IMR-90 (cell line): Measurements from ENCODE around the gene SLC9A6. TPM values are rescaled to one million over a fixed set of nuclear protein-coding genes. Genes with fewer than 3 reads are reported as not detected.

Experiments used
- ATAC-seq: fragments of 200-7000 bp; cut with Tn5 transposase; 2 replicates; pipeline ENCODE4 v1.9.1; 2020; ENCODE audit warnings: low read depth, mild to moderate bottlenecking, moderate library complexity
- BruUV-seq: library from RNA; stranded (reverse); fragments of 400-500 nt; replicated peaks from 2 replicates; lab custom pipeline; 2021; lab: Mats Ljungman, UMichigan
- CTCF ChIA-PET: fragments of 300-600 bp; formaldehyde crosslinking; extraction: SDS; loops from one replicate; lab custom pipeline; 2021; ENCODE audit warnings: antibody characterized with exemption; lab: Yijun Ruan, JAX
- POLR2A ChIA-PET: fragments of 300-600 bp; sonication (Branson Sonifier 250); formaldehyde crosslinking; loops from one replicate; lab custom pipeline; 2022; ENCODE audit warnings: antibody characterized with exemption; ENCODE audit not compliant: unreplicated experiment; lab: Charles Lee
- DNase-seq: peaks from one replicate; pipeline ENCODE4 v3.0.0; 2013
- H2AFZ ChIP-seq: replicated peaks from 2 replicates; pipeline ENCODE3; 2013; ENCODE audit warnings: low read length, mild to moderate bottlenecking; ENCODE audit not compliant: poor library complexity
- H2AK5ac ChIP-seq: 2 replicates; pipeline ENCODE4 v1.6.1; 2013; ENCODE audit warnings: low read depth, low read length, inconsistent platforms
- H2AK9ac ChIP-seq: replicated peaks from 2 replicates; pipeline ENCODE3; 2013; ENCODE audit warnings: mild to moderate bottlenecking, low read depth, low read length, moderate library complexity; ENCODE audit not compliant: poor library complexity
- H2BK120ac ChIP-seq: 2 replicates; pipeline ENCODE4 v1.6.1; 2013; ENCODE audit warnings: low read depth, low read length, inconsistent platforms
- H2BK15ac ChIP-seq: 3 replicates; pipeline ENCODE4 v1.6.1; 2013; ENCODE audit warnings: low read depth, low read length, inconsistent platforms
- H2BK20ac ChIP-seq: 2 replicates; pipeline ENCODE4 v1.6.1; 2013; ENCODE audit warnings: low read depth, mild to moderate bottlenecking, inconsistent platforms, low read length, moderate library complexity
- H2BK5ac ChIP-seq: 2 replicates; pipeline ENCODE4 v1.6.1; 2013; ENCODE audit warnings: mild to moderate bottlenecking, low read depth, low read length, inconsistent platforms; ENCODE audit not compliant: poor library complexity, severe bottlenecking
- H3K14ac ChIP-seq: replicated peaks from 2 replicates; pipeline ENCODE4 v1.6.1; 2013; ENCODE audit warnings: low read depth, low read length, inconsistent platforms
- H3K18ac ChIP-seq: 2 replicates; pipeline ENCODE4 v1.6.1; 2013; ENCODE audit warnings: low read depth, low read length, control low read depth
- H3K23ac ChIP-seq: 2 replicates; pipeline ENCODE4 v1.6.1; 2013; ENCODE audit warnings: low read depth, low read length, inconsistent platforms
- H3K27ac ChIP-seq: 2 replicates; pipeline ENCODE4 v1.5.1; 2013; ENCODE audit warnings: mild to moderate bottlenecking, control low read depth, low read length; ENCODE audit not compliant: insufficient read depth
- H3K27me3 ChIP-seq: 2 replicates; pipeline ENCODE4 v1.6.1; 2013; ENCODE audit warnings: low read length; ENCODE audit not compliant: control insufficient read depth, insufficient read depth
- H3K36me3 ChIP-seq: 2 replicates; pipeline ENCODE4 v1.6.1; 2013; ENCODE audit warnings: low read length, mixed read lengths; ENCODE audit not compliant: control insufficient read depth, insufficient read depth
- H3K4ac ChIP-seq: 2 replicates; pipeline ENCODE4 v1.6.1; 2013; ENCODE audit warnings: low read depth, low read length, inconsistent platforms
- H3K4me1 ChIP-seq: 2 replicates; pipeline ENCODE4 v1.6.1; 2013; ENCODE audit warnings: low read length, mixed read lengths; ENCODE audit not compliant: control insufficient read depth, insufficient read depth
- H3K4me2 ChIP-seq: 2 replicates; pipeline ENCODE4 v1.6.1; 2013; ENCODE audit warnings: low read depth, mild to moderate bottlenecking, control low read depth, low read length, moderate library complexity
- H3K4me3 ChIP-seq: 2 replicates; pipeline ENCODE4 v1.5.1; 2013; ENCODE audit warnings: low read depth, mild to moderate bottlenecking, control low read depth, low read length, moderate library complexity; ENCODE audit not compliant: insufficient read depth
- H3K56ac ChIP-seq: 2 replicates; pipeline ENCODE4 v1.6.1; 2013; ENCODE audit warnings: low read length, inconsistent platforms; ENCODE audit not compliant: insufficient read depth; ENCODE audit errors: extremely low read depth
- H3K79me1 ChIP-seq, 2 experiments: 2 replicates each; pipeline ENCODE4 v1.6.1; 2013; ENCODE audit warnings: low read length in 2 of 2, inconsistent platforms in 1 of 2, low read depth in 1 of 2
- H3K9ac ChIP-seq: 2 replicates; pipeline ENCODE4 v1.6.1; 2013; ENCODE audit warnings: low read depth, low read length, control low read depth
- H3K9me1 ChIP-seq: 2 replicates; pipeline ENCODE4 v1.6.1; 2013; ENCODE audit warnings: low read length, inconsistent platforms; ENCODE audit not compliant: insufficient read depth
- H3K9me3 ChIP-seq: 2 replicates; pipeline ENCODE4 v1.6.1; 2013; ENCODE audit warnings: low read length; ENCODE audit not compliant: control insufficient read depth, insufficient read depth
- H4K20me1 ChIP-seq: 2 replicates; pipeline ENCODE4 v1.6.1; 2013; ENCODE audit warnings: low read length, inconsistent platforms; ENCODE audit not compliant: insufficient read depth
- H4K5ac ChIP-seq: 2 replicates; pipeline ENCODE4 v1.6.1; 2013; ENCODE audit warnings: mild to moderate bottlenecking, low read depth, low read length, control low read depth
- H4K8ac ChIP-seq, 2 experiments: 2 replicates each; pipeline ENCODE4 v1.6.1; 2013; ENCODE audit warnings: low read depth in 2 of 2, low read length in 2 of 2, control low read depth in 1 of 2, inconsistent platforms in 1 of 2
- H4K91ac ChIP-seq: 2 replicates; pipeline ENCODE4 v1.6.1; 2013; ENCODE audit warnings: low read depth, low read length, inconsistent platforms; ENCODE audit not compliant: insufficient read depth
- BHLHE40 ChIP-seq: fragments of 150-350 bp; IDR thresholded peaks from 2 replicates; pipeline ENCODE4 v1.6.1; 2016; ENCODE audit warnings: mild to moderate bottlenecking, low read depth, low read length
- CEBPB ChIP-seq: IDR thresholded peaks from 2 replicates; pipeline ENCODE4 v1.6.1; 2012; ENCODE audit warnings: low read depth, low read length, improper control_type of control experiment
- CHD1 ChIP-seq: IDR thresholded peaks from 2 replicates; pipeline ENCODE4 v1.6.1; 2012; ENCODE audit warnings: low read depth, low read length, improper control_type of control experiment
- FOS ChIP-seq: fragments of 150-350 bp; IDR thresholded peaks from 2 replicates; pipeline ENCODE4 v1.6.1; 2016; ENCODE audit warnings: low read depth, low read length
- MAZ ChIP-seq: IDR thresholded peaks from 2 replicates; pipeline ENCODE4 v1.6.1; 2012; ENCODE audit warnings: low read depth, mild to moderate bottlenecking, low read length, improper control_type of control experiment, moderate library complexity, borderline replicate concordance
- MXI1 ChIP-seq: IDR thresholded peaks from 2 replicates; pipeline ENCODE4 v1.6.1; 2012; ENCODE audit warnings: low read depth, mild to moderate bottlenecking, low read length, moderate library complexity, borderline replicate concordance
- NFE2L2 ChIP-seq: fragments of 150-350 bp; IDR thresholded peaks from 2 replicates; pipeline ENCODE4 v1.6.1; 2016; ENCODE audit warnings: low read depth, mild to moderate bottlenecking, low read length
- RAD21 ChIP-seq: IDR thresholded peaks from 2 replicates; pipeline ENCODE4 v1.6.1; 2012; ENCODE audit warnings: low read length, improper control_type of control experiment
- RCOR1 ChIP-seq: IDR thresholded peaks from 2 replicates; pipeline ENCODE4 v1.6.1; 2012; ENCODE audit warnings: mild to moderate bottlenecking, low read length, improper control_type of control experiment; ENCODE audit not compliant: insufficient replicate concordance
- RFX5 ChIP-seq: IDR thresholded peaks from 2 replicates; pipeline ENCODE4 v1.8.0; 2012; ENCODE audit warnings: low read depth, mild to moderate bottlenecking, low read length, moderate library complexity
- SMC3 ChIP-seq: fragments of 150-350 bp; IDR thresholded peaks from 2 replicates; pipeline ENCODE4 v1.6.1; 2016; ENCODE audit warnings: low read depth, mild to moderate bottlenecking, antibody characterized with exemption, low read length, moderate library complexity
- USF2 ChIP-seq: fragments of 150-350 bp; IDR thresholded peaks from 2 replicates; pipeline ENCODE4 v1.6.1; 2017; ENCODE audit warnings: mild to moderate bottlenecking, antibody characterized with exemption, low read length, low read depth
- WGBS, 2 experiments: methylation state at CpG; one replicate each; pipeline versions ENCODE4 v1.1.5 to v1.1.7; 2013; ENCODE audit warnings: missing lambda C conversion rate in 2 of 2; ENCODE audit not compliant: insufficient read length in 1 of 2; ENCODE audit errors: extremely low coverage in 2 of 2; 5-methylcytosine and 5-hydroxymethylcytosine counted together
- dilution Hi-C: fragments of 300-500 bp; cut with HindIII; formaldehyde crosslinking; loops from one replicate; pipeline ENCODE4 v1.14.3; 2018; ENCODE audit warnings: low sequenced_read_pairs; ENCODE audit not compliant: unreplicated experiment
- in situ Hi-C: fragments of 300-500 bp; cut with MboI; formaldehyde crosslinking; loops from 3 replicates; pipeline ENCODE4 v1.14.3; 2019; ENCODE audit warnings: low sequenced_read_pairs, inconsistent platforms, mixed read lengths
- intact Hi-C: fragments of 100-400 bp; cut with micrococcal nuclease; formaldehyde crosslinking; loops from 2 replicates; pipeline ENCODE4 v1.10.0; 2022
- polyA plus RNA-seq, 3 experiments: library from polyadenylated mRNA; depleted of rRNA; stranded (reverse); fragments of >200 nt; gene quantifications; 2 replicates each; pipeline ENCODE4 v1.2.3, GENCODE V29; 2012; ENCODE audit warnings: low replicate concordance in 1 of 3
- total RNA-seq: library from RNA; depleted of rRNA; stranded (reverse); fragments of >200 nt; gene quantifications from 2 replicates; pipeline ENCODE4 v1.2.3, GENCODE V29; 2012
- TF ChIP-seq, protein P1 (sequence below): conservative IDR thresholded peaks from 2 replicates; pipeline ENCODE4 v1.5.1; 2012; ENCODE audit warnings: mild to moderate bottlenecking, low read depth, low read length, improper control_type of control experiment
- TF ChIP-seq, protein P2 (sequence below): fragments of 150-350 bp; IDR thresholded peaks from 2 replicates; pipeline ENCODE4 v1.6.1; 2016; ENCODE audit warnings: low read depth, mild to moderate bottlenecking, low read length, moderate library complexity, borderline replicate concordance

Gene SLC9A6
- total and polyA plus RNA-seq, 2 of the 4 experiments (the other 2 are of a cell fraction), result 6.9 to 19.0 TPM

GRCh38 chrX:136029766-136030165 lies 44.5 kb downstream of the SLC9A6 start:
- Histone ChIP-seq H3K4me2 (no peak overlapping the region), H2AK5ac (no peak overlapping the region), H3K79me1 (no peaks in the 10 kb centered on the region), H2BK20ac (0 out of 2 replicates have a peak overlapping the region, but pooled peaks have one; percentile 69), H3K14ac (no peak overlapping the region), H3K56ac (no peak overlapping the region), H2AFZ (no peak overlapping the region), H2BK15ac (no peak overlapping the region), H2AK9ac (no peak overlapping the region), H4K5ac (no peak overlapping the region), H2BK120ac (no peak overlapping the region), H3K9ac (no peak overlapping the region), H3K23ac (no peak overlapping the region), H3K4me1 (peaks cover 9% of the 10 kb centered on the region), H3K4me3 (no peak overlapping the region), H3K18ac (no peak overlapping the region), H4K91ac (no peak overlapping the region), H3K9me3 (no peaks in the 10 kb centered on the region), H3K9me1 (0 out of 2 replicates have a peak, but pooled peaks cover 3% of the 10 kb centered on the region), H3K27me3 (no peaks in the 10 kb centered on the region), H3K36me3 (no peaks in the 10 kb centered on the region), H4K8ac (no peak overlapping the region), H3K4ac (no peak overlapping the region), H4K20me1 (no peaks in the 10 kb centered on the region; the same call in 1 of the 2 replicates), H2BK5ac (no peak overlapping the region), H3K27ac (no peak overlapping the region)
- in situ Hi-C loops, result loop anchor here (5.0 kb wide), 2 partner anchors 133 to 178 kb away; no protein-coding TSS in a partner anchor
- CTCF ChIA-PET, result interaction anchor here (0.8 to 3.0 kb wide), 5 partner anchors 9 to 238 kb away, joined by 3 to 19 read pairs (median 4); no protein-coding TSS in a partner anchor
- POLR2A ChIA-PET, result no interaction called here
- no peak for ATAC-seq
- dilution Hi-C loops, result no loop called here
- DNase-seq, result no peak
- intact Hi-C loops, result loop anchor here (1.0 to 10.0 kb wide), 5 partner anchors 134 to 1165 kb away; partner anchors contain the start of gene HTATSF1
- no TSS peak for BruUV-seq
- no peak for TF ChIP-seq SMC3
- TF ChIP-seq FOS, result no peak
- TF ChIP-seq RCOR1, result no peak
- TF ChIP-seq RAD21, result no peak
- TF ChIP-seq CHD1, result no peak
- TF ChIP-seq, protein P1, sequence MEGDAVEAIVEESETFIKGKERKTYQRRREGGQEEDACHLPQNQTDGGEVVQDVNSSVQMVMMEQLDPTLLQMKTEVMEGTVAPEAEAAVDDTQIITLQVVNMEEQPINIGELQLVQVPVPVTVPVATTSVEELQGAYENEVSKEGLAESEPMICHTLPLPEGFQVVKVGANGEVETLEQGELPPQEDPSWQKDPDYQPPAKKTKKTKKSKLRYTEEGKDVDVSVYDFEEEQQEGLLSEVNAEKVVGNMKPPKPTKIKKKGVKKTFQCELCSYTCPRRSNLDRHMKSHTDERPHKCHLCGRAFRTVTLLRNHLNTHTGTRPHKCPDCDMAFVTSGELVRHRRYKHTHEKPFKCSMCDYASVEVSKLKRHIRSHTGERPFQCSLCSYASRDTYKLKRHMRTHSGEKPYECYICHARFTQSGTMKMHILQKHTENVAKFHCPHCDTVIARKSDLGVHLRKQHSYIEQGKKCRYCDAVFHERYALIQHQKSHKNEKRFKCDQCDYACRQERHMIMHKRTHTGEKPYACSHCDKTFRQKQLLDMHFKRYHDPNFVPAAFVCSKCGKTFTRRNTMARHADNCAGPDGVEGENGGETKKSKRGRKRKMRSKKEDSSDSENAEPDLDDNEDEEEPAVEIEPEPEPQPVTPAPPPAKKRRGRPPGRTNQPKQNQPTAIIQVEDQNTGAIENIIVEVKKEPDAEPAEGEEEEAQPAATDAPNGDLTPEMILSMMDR, result no peak
- TF ChIP-seq BHLHE40, result no peak
- TF ChIP-seq RFX5, result no peak
- TF ChIP-seq CEBPB, result no peak
- no peak for TF ChIP-seq MAZ
- TF ChIP-seq MXI1, result no peak
- no peak for TF ChIP-seq USF2
- TF ChIP-seq NFE2L2, result no peak
- TF ChIP-seq, protein P2, sequence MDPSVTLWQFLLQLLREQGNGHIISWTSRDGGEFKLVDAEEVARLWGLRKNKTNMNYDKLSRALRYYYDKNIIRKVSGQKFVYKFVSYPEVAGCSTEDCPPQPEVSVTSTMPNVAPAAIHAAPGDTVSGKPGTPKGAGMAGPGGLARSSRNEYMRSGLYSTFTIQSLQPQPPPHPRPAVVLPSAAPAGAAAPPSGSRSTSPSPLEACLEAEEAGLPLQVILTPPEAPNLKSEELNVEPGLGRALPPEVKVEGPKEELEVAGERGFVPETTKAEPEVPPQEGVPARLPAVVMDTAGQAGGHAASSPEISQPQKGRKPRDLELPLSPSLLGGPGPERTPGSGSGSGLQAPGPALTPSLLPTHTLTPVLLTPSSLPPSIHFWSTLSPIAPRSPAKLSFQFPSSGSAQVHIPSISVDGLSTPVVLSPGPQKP, result no peak
- WGBS, 2 experiments, result no CpG with 5 or more reads among the region's 2 CpGs
